GM18517 (cell line): ENCODE measurements around the gene ADAMTS12.

Source experiments
- ATAC-seq: cut with Tn5 transposase; IDR thresholded peaks from one replicate; pipeline ENCODE4 v1.9.1; 2021; ENCODE audit warnings: mild to moderate bottlenecking, moderate library complexity; ENCODE audit not compliant: unreplicated experiment

The ADAMTS12 gene

GRCh38 chr5:33611877-33612276, 279.9 kb downstream of the ADAMTS12 start:
- ATAC-seq: no peak

GRCh38 chr5:33608344-33609041, 283.3 kb downstream of the ADAMTS12 start:
- ATAC-seq: no peak

- ATAC-seq: no peak
Observed at GRCh38 chr5:33604503-33604902, 287.3 kb downstream of the ADAMTS12 start.

- ATAC-seq: no peak
Observed at GRCh38 chr5:33601881-33602280, 289.9 kb downstream of the ADAMTS12 start.

GRCh38 chr5:33595303-33595702, 296.5 kb downstream of the ADAMTS12 start:
- no peak for ATAC-seq

GRCh38 chr5:33594006-33594405, 297.8 kb downstream of the ADAMTS12 start:
- no peak for ATAC-seq

- no peak for ATAC-seq
Observed at GRCh38 chr5:33592245-33592644, 299.5 kb downstream of the ADAMTS12 start.

- ATAC-seq: no peak
Observed at GRCh38 chr5:33588654-33589372, 303.0 kb downstream of the ADAMTS12 start.

- ATAC-seq: no peak
Observed at GRCh38 chr5:33583332-33583731, 308.5 kb downstream of the ADAMTS12 start.

- ATAC-seq: no peak
Observed at GRCh38 chr5:33582417-33582816, 309.4 kb downstream of the ADAMTS12 start.

- ATAC-seq: no peak
Observed at GRCh38 chr5:33579789-33580188, 312.0 kb downstream of the ADAMTS12 start.

GRCh38 chr5:33579152-33579551, 312.6 kb downstream of the ADAMTS12 start:
- ATAC-seq: no peak

GRCh38 chr5:33576726-33577590, 314.8 kb downstream of the ADAMTS12 start:
- no peak for ATAC-seq

- ATAC-seq: no peak
Observed at GRCh38 chr5:33565324-33565723, 326.5 kb downstream of the ADAMTS12 start.

- ATAC-seq: no peak
Observed at GRCh38 chr5:33563983-33564908, 327.5 kb downstream of the ADAMTS12 start.

GRCh38 chr5:33563530-33563929, 328.3 kb downstream of the ADAMTS12 start:
- ATAC-seq: no peak

GRCh38 chr5:33558489-33558888, 333.3 kb downstream of the ADAMTS12 start:
- ATAC-seq: no peak

- ATAC-seq: no peak
Observed at GRCh38 chr5:33557605-33558004, 334.2 kb downstream of the ADAMTS12 start.

GRCh38 chr5:33556330-33557328, 335.2 kb downstream of the ADAMTS12 start:
- ATAC-seq: no peak
